Neuron (in vitro differentiated cells): ENCODE results near the gene LUM.
"Not testable (repeated sequence)": the region's sequence is repeated elsewhere in the genome, so short reads cannot be mapped to it uniquely, and the experiment has no call there.

ENCODE experiments used
- H2AFZ ChIP-seq: one replicate; pipeline ENCODE4 v1.6.1; 2013; ENCODE audit warnings: low read depth, mild to moderate bottlenecking, inconsistent platforms, low read length, moderate library complexity
- H3K27me3 ChIP-seq: one replicate; pipeline ENCODE4 v1.6.1; 2013; ENCODE audit warnings: low read length; ENCODE audit not compliant: insufficient read depth
- H3K36me3 ChIP-seq: one replicate; pipeline ENCODE4 v1.6.1; 2013; ENCODE audit warnings: low read length; ENCODE audit not compliant: insufficient read depth
- H3K4me1 ChIP-seq: one replicate; pipeline ENCODE4 v1.6.1; 2013; ENCODE audit warnings: low read length; ENCODE audit not compliant: insufficient read depth
- H3K4me3 ChIP-seq: 2 replicates; pipeline ENCODE4 v1.5.1; 2013; ENCODE audit warnings: mild to moderate bottlenecking, low read length, moderate library complexity
- H3K9me3 ChIP-seq: one replicate; pipeline ENCODE4 v1.6.1; 2013; ENCODE audit warnings: low read length

Gene LUM

GRCh38 chr12:91104812-91105466 lies 6.4 kb downstream of the LUM start:
- Histone ChIP-seq H3K9me3 (no peaks in the 10 kb centered on the region), H3K27me3 (no peaks in the 10 kb centered on the region), H3K36me3 (no peaks in the 10 kb centered on the region), H3K4me3 (no peak overlapping the region), H3K4me1 (no peaks in the 10 kb centered on the region), H2AFZ (no peak overlapping the region)

GRCh38 chr12:91103624-91104023 lies 7.7 kb downstream of the LUM start:
- no peak overlapping the region for H2AFZ ChIP-seq
- H3K9me3 ChIP-seq = no peaks in the 10 kb centered on the region
- H3K4me3 ChIP-seq = no peak overlapping the region
- no peaks in the 10 kb centered on the region for H3K27me3 ChIP-seq
- H3K4me1 ChIP-seq = peaks cover 3% of the 10 kb centered on the region
- no peaks in the 10 kb centered on the region for H3K36me3 ChIP-seq

GRCh38 chr12:91103101-91103500 lies 8.2 kb downstream of the LUM start:
- Histone ChIP-seq H3K9me3 (no peaks in the 10 kb centered on the region), H3K4me1 (peaks cover 3% of the 10 kb centered on the region), H3K27me3 (no peaks in the 10 kb centered on the region), H2AFZ (no peak overlapping the region), H3K36me3 (no peaks in the 10 kb centered on the region), H3K4me3 (no peak overlapping the region)

- H2AFZ ChIP-seq = no peak overlapping the region
- peaks cover 3% of the 10 kb centered on the region for H3K4me1 ChIP-seq
- H3K4me3 ChIP-seq = no peak overlapping the region
- no peaks in the 10 kb centered on the region for H3K9me3 ChIP-seq
- H3K27me3 ChIP-seq = no peaks in the 10 kb centered on the region
- no peaks in the 10 kb centered on the region for H3K36me3 ChIP-seq
Observed at GRCh38 chr12:91100906-91101305, 10.4 kb downstream of the LUM start.

- peaks cover 3% of the 10 kb centered on the region for H3K4me1 ChIP-seq
- H3K36me3 ChIP-seq = no peaks in the 10 kb centered on the region
- no peak overlapping the region for H3K4me3 ChIP-seq
- no peaks in the 10 kb centered on the region for H3K9me3 ChIP-seq
- no peaks in the 10 kb centered on the region for H3K27me3 ChIP-seq
- no peak overlapping the region for H2AFZ ChIP-seq
Observed at GRCh38 chr12:91099836-91100235, 11.5 kb downstream of the LUM start.

- Histone ChIP-seq H3K4me3 (no peak overlapping the region), H3K27me3 (no peaks in the 10 kb centered on the region), H2AFZ (peak overlapping the region; percentile 30), H3K36me3 (no peaks in the 10 kb centered on the region), H3K4me1 (peaks cover 3% of the 10 kb centered on the region), H3K9me3 (no peaks in the 10 kb centered on the region)
Observed at GRCh38 chr12:91099341-91099740, 12.0 kb downstream of the LUM start.

- no peaks in the 10 kb centered on the region for H3K36me3 ChIP-seq
- H2AFZ ChIP-seq = peak overlapping the region; percentile 30
- no peaks in the 10 kb centered on the region for H3K9me3 ChIP-seq
- no peak overlapping the region for H3K4me3 ChIP-seq
- H3K27me3 ChIP-seq = no peaks in the 10 kb centered on the region
- H3K4me1 ChIP-seq = peaks cover 3% of the 10 kb centered on the region
Observed at GRCh38 chr12:91098941-91099340, 12.4 kb downstream of the LUM start.

GRCh38 chr12:91098461-91098860 lies 12.8 kb downstream of the LUM start:
- Histone ChIP-seq H3K36me3 (no peaks in the 10 kb centered on the region), H3K9me3 (no peaks in the 10 kb centered on the region), H3K4me3 (no peak overlapping the region), H2AFZ (peak overlapping the region; percentile 30), H3K4me1 (peaks cover 3% of the 10 kb centered on the region), H3K27me3 (no peaks in the 10 kb centered on the region)

GRCh38 chr12:91094957-91095356 lies 16.3 kb downstream of the LUM start:
- H3K27me3 ChIP-seq = no peaks in the 10 kb centered on the region
- no peak overlapping the region for H3K4me3 ChIP-seq
- no peaks in the 10 kb centered on the region for H3K36me3 ChIP-seq
- peaks cover 3% of the 10 kb centered on the region for H3K4me1 ChIP-seq
- no peak overlapping the region for H2AFZ ChIP-seq
- H3K9me3 ChIP-seq = no peaks in the 10 kb centered on the region

- H3K4me1 ChIP-seq = peaks cover 3% of the 10 kb centered on the region
- no peaks in the 10 kb centered on the region for H3K36me3 ChIP-seq
- no peaks in the 10 kb centered on the region for H3K9me3 ChIP-seq
- no peak overlapping the region for H3K4me3 ChIP-seq
- H3K27me3 ChIP-seq = no peaks in the 10 kb centered on the region
- no peak overlapping the region for H2AFZ ChIP-seq
Observed at GRCh38 chr12:91094032-91094662, 17.1 kb downstream of the LUM start.

- H3K9me3 ChIP-seq = no peaks in the 10 kb centered on the region
- H3K4me3 ChIP-seq = no peak overlapping the region
- H3K36me3 ChIP-seq = no peaks in the 10 kb centered on the region
- no peaks in the 10 kb centered on the region for H3K4me1 ChIP-seq
- H3K27me3 ChIP-seq = no peaks in the 10 kb centered on the region
- H2AFZ ChIP-seq = no peak overlapping the region
Observed at GRCh38 chr12:91093341-91093740, 18.0 kb downstream of the LUM start.

GRCh38 chr12:91091916-91092715 lies 19.2 kb downstream of the LUM start:
- Histone ChIP-seq H3K4me3 (no peak overlapping the region), H3K36me3 (no peaks in the 10 kb centered on the region), H3K4me1 (no peaks in the 10 kb centered on the region), H2AFZ (no peak overlapping the region), H3K9me3 (no peaks in the 10 kb centered on the region), H3K27me3 (no peaks in the 10 kb centered on the region)

- not testable (repeated sequence) for H3K4me3 ChIP-seq, H3K4me1 ChIP-seq, H2AFZ ChIP-seq, H3K9me3 ChIP-seq, H3K27me3 ChIP-seq, H3K36me3 ChIP-seq
Observed at GRCh38 chr12:91089953-91090352, 21.3 kb downstream of the LUM start.
